Fibroblast of pulmonary artery (primary cell): Measurements from ENCODE around the gene CITED4.

Experiments
- DNase-seq: peaks from one replicate; pipeline ENCODE4 v3.0.0-alpha.2; 2010; ENCODE audit warnings: low read depth
- H3K4me3 ChIP-seq: replicated peaks from 2 replicates; pipeline ENCODE4 v1.5.1; 2011; ENCODE audit warnings: low read depth, mild to moderate bottlenecking, control low read depth, low read length, moderate library complexity
- CTCF ChIP-seq: IDR thresholded peaks from 2 replicates; pipeline ENCODE4 v1.5.1; 2011; ENCODE audit warnings: mild to moderate bottlenecking, control low read depth, low read length, inconsistent platforms; ENCODE audit errors: missing control alignments

CITED4 gene

DNA sequence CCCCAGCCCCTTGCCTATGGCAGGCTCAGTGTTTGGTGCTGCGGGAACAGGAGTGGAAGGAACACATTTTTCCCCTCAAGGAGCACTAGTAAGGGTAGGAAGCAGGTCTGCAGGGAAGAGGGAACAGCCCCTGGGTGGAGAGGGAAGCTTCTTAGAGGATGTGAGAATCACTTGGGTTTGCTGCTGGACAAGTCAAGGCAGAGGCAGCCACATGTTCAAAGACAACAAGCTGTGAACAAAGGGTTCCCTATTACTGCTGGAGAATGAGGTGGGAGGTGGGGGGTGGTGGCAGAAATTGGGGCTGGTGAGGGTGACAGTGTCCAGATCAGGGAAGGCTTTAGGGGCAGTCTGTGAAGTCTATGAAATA is 24.8 kb upstream of the CITED4 start:
- no peak for TF ChIP-seq CTCF
- no peak overlapping the region for H3K4me3 ChIP-seq
- no peak for DNase-seq

DNA sequence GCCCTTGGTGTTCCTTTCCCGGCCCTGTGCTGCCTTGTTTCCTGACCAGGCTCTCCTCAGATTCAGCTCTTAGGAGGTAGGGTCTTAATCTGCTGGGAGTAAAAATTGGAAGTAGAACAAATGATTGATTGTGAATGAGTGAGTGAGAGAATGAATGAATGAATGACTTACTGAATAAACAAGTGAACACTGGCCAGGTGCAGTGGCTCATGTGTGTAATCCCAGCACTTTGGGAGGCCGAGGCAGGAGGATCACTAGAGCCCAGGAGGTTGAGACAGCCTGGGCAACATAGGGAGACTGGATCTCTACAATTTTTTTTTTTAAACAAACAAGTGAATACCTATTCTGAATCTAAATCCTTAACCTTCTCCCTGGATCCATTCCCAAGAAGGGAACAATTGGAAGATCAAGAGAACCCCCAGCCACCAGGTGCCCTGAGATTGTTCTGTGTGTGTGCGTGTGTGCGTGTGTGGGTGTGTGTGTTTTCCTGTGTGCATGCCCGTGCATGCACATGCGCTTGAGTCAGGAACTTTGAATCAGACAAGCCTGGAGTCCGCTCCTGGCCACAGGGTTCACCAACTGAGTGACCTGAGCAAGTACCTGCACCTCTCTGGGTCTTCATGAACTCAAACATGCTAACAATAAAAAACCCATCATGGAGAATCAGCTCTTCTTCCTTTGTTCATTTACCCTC is 24.3 kb upstream of the CITED4 start:
- H3K4me3 ChIP-seq: no peak overlapping the region
- TF ChIP-seq CTCF: no peak
- DNase-seq: no peak

DNA sequence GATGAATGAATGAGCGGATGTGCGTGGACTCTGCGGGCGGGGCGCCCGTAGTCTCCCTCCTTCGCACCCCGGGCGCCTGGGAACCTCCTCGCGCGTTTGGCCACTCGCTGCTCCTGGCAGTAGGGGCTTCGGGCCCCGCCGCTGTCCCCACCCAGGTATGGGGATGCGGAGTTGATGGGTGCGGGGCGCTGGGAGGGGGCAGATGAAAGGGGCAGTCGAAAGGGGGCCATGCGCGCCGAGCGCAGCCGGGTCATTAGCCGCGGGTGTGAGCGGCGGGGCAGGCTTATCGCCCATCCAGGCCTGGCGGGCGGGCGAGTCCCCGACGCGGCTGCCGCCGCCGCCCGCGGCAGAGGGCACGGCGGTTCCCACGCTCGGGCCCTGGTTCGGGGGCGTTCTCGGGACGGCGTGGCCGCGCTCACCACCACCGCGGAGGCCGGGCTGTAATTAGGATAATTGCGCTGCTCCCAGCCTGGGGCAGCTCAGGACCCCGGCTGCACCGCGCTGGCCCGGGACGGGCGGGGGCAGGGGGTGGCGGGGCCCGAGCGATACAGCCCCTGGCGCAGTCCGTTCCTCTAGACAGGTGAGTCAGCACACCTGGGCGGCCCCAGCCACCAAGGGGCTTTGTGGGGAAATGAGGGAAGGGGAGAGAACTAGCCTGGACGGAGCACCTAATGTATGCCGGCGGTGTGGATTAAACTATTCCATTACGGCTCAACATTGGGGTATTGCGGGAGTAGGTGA is 22.1 kb upstream of the CITED4 start:
- H3K4me3 ChIP-seq: no peak overlapping the region
- DNase-seq: no peak
- no peak for TF ChIP-seq CTCF

DNA sequence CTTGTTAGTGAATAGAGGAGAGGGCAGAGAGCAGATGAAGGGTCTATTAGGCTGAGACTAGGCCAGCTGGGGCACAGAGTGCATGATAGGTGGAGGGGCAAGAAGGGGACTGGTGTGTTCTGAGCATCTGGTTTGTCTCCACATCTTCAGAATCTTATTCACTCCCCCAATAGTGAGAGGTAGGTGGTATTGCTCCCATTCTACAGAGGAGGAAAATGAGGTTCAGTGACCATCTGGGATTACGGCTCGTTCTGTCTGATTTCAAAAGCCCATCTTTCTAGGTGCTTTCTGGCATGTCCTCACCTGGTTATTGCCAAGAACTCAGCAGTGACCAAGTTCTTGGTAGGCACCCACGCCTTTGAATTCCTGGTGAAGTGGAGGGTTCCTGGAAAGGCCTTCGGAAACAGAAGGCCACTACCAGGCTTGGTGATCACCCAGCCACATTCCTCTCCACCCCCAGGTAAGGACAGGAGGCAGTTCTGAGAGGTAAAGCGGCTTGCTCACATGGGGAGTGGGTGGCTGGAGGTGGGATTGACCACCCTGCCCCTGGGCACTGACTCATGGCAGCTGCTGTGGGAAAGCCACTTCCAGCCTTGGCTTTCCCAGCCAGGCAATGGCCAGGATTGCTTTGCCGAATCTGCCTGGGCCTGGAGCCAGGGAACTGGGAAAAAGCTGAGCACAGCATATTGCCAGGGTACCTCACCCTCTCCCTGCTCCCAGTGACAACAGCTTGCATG is 18.8 kb upstream of the CITED4 start:
- DNase-seq: no peak
- no peak for TF ChIP-seq CTCF
- no peak overlapping the region for H3K4me3 ChIP-seq

GRCh38 chr1:40879482-40880175 is 17.5 kb upstream of the CITED4 start:
- no peak for TF ChIP-seq CTCF
- no peak overlapping the region for H3K4me3 ChIP-seq

DNA sequence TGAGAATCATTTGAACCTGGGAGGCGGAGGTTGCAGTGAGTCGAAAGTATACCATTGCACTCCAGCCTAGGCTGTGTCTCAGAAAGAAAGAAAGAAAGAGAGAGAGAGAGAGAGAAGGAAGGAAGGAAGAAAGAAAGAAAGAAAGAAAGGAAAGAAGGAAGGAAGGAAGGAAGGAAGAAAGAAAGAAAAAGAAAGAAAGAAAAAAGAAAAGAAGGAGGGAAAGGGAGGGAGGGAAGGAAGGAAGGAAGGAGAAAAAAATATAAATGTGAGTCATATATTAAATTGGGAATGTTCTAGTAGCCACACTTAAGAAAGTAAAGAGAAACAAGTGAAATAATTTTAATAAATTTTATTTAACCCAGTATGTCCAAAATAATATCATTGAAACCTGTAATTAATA is 16.7 kb upstream of the CITED4 start:
- TF ChIP-seq CTCF: no peak
- DNase-seq: no peak
- H3K4me3 ChIP-seq: no peak overlapping the region

More at GRCh38 chr1:40879482-40880175, 17.5 kb upstream of the CITED4 start:
- no peak for DNase-seq
